Measurements from ENCODE around the gene SNHG17.

DNA sequence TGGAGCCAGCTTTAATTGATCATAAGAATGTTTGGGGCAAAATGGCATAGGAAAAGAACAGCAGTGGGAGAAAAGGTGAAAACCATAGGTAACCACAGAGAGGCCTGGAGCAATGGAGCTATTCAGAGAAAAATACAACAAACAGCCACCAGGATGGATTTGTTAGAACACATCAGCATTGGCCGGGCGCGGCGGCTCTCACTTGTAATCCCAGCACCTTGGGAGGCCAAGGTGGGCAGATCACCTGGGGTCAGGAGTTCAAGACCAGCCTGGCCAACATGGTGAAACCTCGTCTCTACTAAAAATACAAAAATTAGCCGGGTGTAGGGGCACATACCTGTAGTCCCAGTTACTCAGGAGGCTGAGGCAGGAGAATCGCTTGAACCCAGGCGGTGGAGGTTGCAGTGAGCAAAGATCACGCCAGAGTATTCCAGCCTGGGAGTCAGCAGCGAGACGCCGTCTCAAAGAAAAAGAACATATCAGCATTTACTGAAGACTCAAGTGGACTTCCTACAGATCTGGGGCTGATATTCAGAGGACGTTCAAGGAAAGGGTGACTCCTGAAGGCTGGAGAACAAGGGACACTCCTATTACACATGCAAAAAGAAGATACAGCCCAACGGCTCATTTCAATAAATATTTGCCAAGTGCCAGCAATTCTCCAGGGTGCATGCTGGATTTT is 20.2 kb downstream of the SNHG17 start:
- no peak for TF ChIP-seq POLR2A (IDR thresholded peaks at IDR 0.05)
- TF ChIP-seq, protein P1, sequence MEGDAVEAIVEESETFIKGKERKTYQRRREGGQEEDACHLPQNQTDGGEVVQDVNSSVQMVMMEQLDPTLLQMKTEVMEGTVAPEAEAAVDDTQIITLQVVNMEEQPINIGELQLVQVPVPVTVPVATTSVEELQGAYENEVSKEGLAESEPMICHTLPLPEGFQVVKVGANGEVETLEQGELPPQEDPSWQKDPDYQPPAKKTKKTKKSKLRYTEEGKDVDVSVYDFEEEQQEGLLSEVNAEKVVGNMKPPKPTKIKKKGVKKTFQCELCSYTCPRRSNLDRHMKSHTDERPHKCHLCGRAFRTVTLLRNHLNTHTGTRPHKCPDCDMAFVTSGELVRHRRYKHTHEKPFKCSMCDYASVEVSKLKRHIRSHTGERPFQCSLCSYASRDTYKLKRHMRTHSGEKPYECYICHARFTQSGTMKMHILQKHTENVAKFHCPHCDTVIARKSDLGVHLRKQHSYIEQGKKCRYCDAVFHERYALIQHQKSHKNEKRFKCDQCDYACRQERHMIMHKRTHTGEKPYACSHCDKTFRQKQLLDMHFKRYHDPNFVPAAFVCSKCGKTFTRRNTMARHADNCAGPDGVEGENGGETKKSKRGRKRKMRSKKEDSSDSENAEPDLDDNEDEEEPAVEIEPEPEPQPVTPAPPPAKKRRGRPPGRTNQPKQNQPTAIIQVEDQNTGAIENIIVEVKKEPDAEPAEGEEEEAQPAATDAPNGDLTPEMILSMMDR (IDR thresholded peaks at IDR 0.05) = no peak
